PC-3 (cell line): Measurements from ENCODE around the gene PELO.

ENCODE experiments used
- EZH2 ChIP-seq: fragments of 300-600 bp; sonication (generic); IDR thresholded peaks from one replicate; pipeline ENCODE4 v1.6.1; 2017; ENCODE audit warnings: antibody characterized with exemption, mild to moderate bottlenecking, low read length; ENCODE audit not compliant: unreplicated experiment
- TF ChIP-seq, protein P1 (sequence below): fragments of 300-600 bp; sonication (generic); conservative IDR thresholded peaks from 2 replicates; pipeline ENCODE4 v1.5.1; 2017; ENCODE audit warnings: antibody characterized with exemption, low read depth, mild to moderate bottlenecking, low read length

DNA sequence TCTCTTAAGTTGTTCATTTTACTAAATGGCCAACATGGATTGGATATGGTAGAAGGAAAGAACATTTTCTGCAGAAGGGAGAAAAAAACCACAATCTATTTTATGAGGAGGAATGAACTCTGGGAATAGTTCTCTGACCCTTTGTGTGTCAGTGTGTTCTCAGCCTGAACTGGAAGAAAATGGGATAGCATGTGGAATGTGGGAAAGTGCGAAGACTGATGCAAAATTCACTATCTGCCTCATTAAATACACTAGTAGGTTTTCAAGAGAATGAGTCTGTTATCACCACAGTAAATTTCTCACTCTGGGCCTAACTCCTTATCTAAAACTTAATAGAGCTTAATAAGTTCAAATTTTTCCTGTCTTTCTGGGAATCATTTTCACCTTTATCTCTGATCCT is 22.7 kb downstream of the PELO start:
- TF ChIP-seq, protein P1, sequence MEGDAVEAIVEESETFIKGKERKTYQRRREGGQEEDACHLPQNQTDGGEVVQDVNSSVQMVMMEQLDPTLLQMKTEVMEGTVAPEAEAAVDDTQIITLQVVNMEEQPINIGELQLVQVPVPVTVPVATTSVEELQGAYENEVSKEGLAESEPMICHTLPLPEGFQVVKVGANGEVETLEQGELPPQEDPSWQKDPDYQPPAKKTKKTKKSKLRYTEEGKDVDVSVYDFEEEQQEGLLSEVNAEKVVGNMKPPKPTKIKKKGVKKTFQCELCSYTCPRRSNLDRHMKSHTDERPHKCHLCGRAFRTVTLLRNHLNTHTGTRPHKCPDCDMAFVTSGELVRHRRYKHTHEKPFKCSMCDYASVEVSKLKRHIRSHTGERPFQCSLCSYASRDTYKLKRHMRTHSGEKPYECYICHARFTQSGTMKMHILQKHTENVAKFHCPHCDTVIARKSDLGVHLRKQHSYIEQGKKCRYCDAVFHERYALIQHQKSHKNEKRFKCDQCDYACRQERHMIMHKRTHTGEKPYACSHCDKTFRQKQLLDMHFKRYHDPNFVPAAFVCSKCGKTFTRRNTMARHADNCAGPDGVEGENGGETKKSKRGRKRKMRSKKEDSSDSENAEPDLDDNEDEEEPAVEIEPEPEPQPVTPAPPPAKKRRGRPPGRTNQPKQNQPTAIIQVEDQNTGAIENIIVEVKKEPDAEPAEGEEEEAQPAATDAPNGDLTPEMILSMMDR, result no peak
- TF ChIP-seq EZH2, result no peak
